Mesodermal cell (in vitro differentiated cells): ENCODE results near the gene RPS13. TPM values are rescaled to one million over a fixed set of nuclear protein-coding genes. Genes with fewer than 3 reads are reported as not detected.
"Not testable (repeated sequence)": the region's sequence is repeated elsewhere in the genome, so short reads cannot be mapped to it uniquely, and the experiment has no call there.

ENCODE experiments used
- H3K27ac ChIP-seq: 2 replicates; pipeline ENCODE4 v1.7.0; 2013; ENCODE audit warnings: mild to moderate bottlenecking, low read depth, low read length, moderate library complexity; ENCODE audit not compliant: severe bottlenecking
- H3K36me3 ChIP-seq: 2 replicates; pipeline ENCODE4 v1.7.1; 2013; ENCODE audit warnings: mild to moderate bottlenecking, low read length, moderate library complexity; ENCODE audit not compliant: control insufficient read depth, insufficient read depth
- H3K4me1 ChIP-seq: one replicate; pipeline ENCODE4 v1.7.1; 2013; ENCODE audit warnings: mild to moderate bottlenecking, low read length; ENCODE audit not compliant: insufficient read depth, control insufficient read depth, poor library complexity, severe bottlenecking
- H3K4me3 ChIP-seq: 2 replicates; pipeline ENCODE4 v1.7.0; 2013; ENCODE audit warnings: low read length, control low read depth, mild to moderate bottlenecking; ENCODE audit not compliant: insufficient read depth, poor library complexity, severe bottlenecking; ENCODE audit errors: extremely low read depth
- H3K9me3 ChIP-seq: 2 replicates; pipeline ENCODE4 v1.7.1; 2013; ENCODE audit warnings: mild to moderate bottlenecking, low read length, moderate library complexity; ENCODE audit not compliant: control insufficient read depth
- WGBS, 2 experiments: methylation state at CpG; one replicate each; pipeline ENCODE4 v1.1.5; 2013; ENCODE audit warnings: missing lambda C conversion rate in 2 of 2; ENCODE audit not compliant: insufficient coverage in 2 of 2; 5-methylcytosine and 5-hydroxymethylcytosine counted together
- polyA plus RNA-seq, 2 experiments: library from polyadenylated mRNA; stranded (reverse); fragments of 50-300 nt; gene quantifications; one replicate each; pipeline ENCODE4 v1.2.3, GENCODE V29; 2013

RPS13 gene
- polyA plus RNA-seq (2013, experiment 1 of 2) = 1,934 TPM
- 1,794 TPM for polyA plus RNA-seq (2013, experiment 2 of 2)

GRCh38 chr11:17077520-17078401 lies at the start of gene RPS13:
Gene RPS13 (minus strand): TSS chr11:17077667. CDS start chr11:17077641, 26 bp downstream.
- WGBS, 2 experiments = 5 to 6% methylated on average over 41 to 43 of the region's 55 CpGs
- Histone ChIP-seq H3K9me3 (no peaks in the 10 kb centered on the region), H3K27ac (peak within 1 kb of the TSS; percentile 87), H3K36me3 (peaks cover 38% of the 10 kb centered on the region), H3K4me1 (peaks cover 5% of the 10 kb centered on the region), H3K4me3 (peak within 1 kb of the TSS; percentile 94)

- H3K27ac ChIP-seq = no peak overlapping the region
- H3K4me3 ChIP-seq = no peak overlapping the region
- no peaks in the 10 kb centered on the region for H3K9me3 ChIP-seq
- no peaks in the 10 kb centered on the region for H3K4me1 ChIP-seq
- 100% methylated on average over 1 of the region's 2 CpGs; no CpG with 5 or more reads in 1 of the 2 experiments for WGBS, 2 experiments
- peaks cover 63% of the 10 kb centered on the region for H3K36me3 ChIP-seq
These were observed 44.5 kb upstream of the RPS13 start for GRCh38 chr11:17121981-17122380.

DNA sequence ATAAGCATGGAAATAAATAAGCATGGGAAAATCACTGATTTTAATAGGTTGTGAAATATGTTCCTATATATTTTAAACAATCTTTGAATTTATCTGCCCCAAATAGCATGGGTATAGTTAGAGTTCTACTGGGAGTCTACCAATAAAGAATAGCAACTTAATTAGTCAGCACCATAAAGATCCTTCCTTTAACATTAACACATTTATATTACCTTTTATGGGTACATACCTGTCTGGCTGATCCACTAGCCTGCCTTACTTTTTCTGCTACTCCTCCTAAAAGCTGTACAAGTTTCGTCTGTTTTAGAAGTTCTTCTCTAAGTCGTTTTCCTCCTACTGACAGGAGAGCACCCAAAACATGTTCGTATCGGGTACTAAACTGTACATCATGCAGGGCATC lies 39.8 kb upstream of the RPS13 start:
- peaks cover 60% of the 10 kb centered on the region for H3K36me3 ChIP-seq
- WGBS, 2 experiments = 97 to 100% methylated on average over 4 of the region's 4 CpGs
- H3K27ac ChIP-seq = no peak overlapping the region
- no peaks in the 10 kb centered on the region for H3K9me3 ChIP-seq
- H3K4me1 ChIP-seq = no peaks in the 10 kb centered on the region
- no peak overlapping the region for H3K4me3 ChIP-seq

DNA sequence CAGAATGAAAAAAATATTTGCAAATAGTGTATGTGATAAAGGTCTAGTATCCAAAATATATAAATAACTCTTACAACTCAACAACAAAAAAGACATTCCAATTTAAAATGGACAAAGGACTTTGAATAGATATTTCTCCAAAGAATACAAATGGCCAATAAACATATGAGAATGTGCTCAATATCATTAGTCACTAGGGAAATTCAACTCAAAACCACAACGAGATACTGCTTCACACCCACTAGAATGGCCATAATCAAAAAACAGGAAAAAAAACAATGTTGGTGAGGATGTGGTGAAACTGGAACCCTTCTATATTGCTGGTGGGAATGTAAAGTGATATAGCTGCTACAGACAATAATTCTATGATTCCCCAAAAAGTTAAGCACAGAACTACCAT lies 38.6 kb upstream of the RPS13 start:
- H3K4me1 ChIP-seq = no peaks in the 10 kb centered on the region
- no peaks in the 10 kb centered on the region for H3K9me3 ChIP-seq
- H3K4me3 ChIP-seq = no peak overlapping the region
- H3K27ac ChIP-seq = no peak overlapping the region
- WGBS, 2 experiments = no CpG with 5 or more reads among the region's 1 CpG
- peaks cover 66% of the 10 kb centered on the region for H3K36me3 ChIP-seq

DNA sequence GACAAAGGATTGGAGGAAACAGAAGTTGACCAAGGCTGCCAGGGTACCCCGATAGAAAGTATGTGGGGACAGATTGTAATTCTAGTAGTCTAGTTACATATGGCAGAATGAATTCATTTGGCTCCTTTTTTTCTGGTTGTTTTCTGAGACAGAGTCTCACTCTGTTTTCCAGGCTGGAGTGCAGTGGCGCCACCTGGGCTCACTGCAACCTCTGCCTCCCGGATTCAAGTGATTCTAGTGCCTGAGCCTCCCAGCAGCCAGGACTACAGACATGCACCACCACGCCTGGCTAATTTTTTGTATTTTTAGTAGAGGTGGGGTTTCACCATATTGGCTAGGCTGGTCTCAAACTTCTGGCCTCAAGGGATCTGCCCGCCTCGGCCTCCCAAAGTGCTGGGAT lies 30.3 kb upstream of the RPS13 start:
- not testable (repeated sequence) for H3K27ac ChIP-seq, H3K9me3 ChIP-seq, H3K4me1 ChIP-seq, H3K4me3 ChIP-seq
- WGBS, 2 experiments = 88 to 98% methylated on average over 4 to 5 of the region's 6 CpGs
- H3K36me3 ChIP-seq = peaks cover 94% of the 10 kb centered on the region

GRCh38 chr11:17105404-17106040 lies 28.1 kb upstream of the RPS13 start:
- not testable (repeated sequence) for H3K4me1 ChIP-seq, H3K4me3 ChIP-seq, H3K27ac ChIP-seq, H3K9me3 ChIP-seq
- 90 to 95% methylated on average over 4 of the region's 9 CpGs for WGBS, 2 experiments
- peaks cover 95% of the 10 kb centered on the region for H3K36me3 ChIP-seq

DNA sequence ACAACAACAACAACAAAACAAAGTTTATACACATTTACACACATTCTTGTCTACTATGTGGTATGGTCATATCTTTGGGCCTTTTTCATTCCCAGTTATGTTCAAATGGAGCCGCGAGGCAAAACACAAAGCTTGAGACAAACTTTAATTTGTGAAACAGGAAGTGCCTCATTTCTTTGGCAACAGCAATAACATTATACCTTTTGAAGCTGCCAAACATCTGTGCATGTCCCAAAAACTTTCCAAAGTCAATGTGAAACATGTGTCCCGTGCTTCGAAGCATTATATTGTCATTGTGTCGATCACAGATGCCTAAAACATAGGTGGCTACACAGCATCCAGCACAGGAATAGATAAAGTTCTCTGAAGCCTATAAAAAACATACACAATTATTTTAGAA lies 25.0 kb upstream of the RPS13 start:
- Histone ChIP-seq H3K4me1 (no peaks in the 10 kb centered on the region), H3K9me3 (no peaks in the 10 kb centered on the region), H3K4me3 (no peak overlapping the region), H3K36me3 (peaks cover 96% of the 10 kb centered on the region), H3K27ac (no peak overlapping the region)
- WGBS, 2 experiments = 95% methylated on average over 5 of the region's 5 CpGs; no CpG with 5 or more reads in 1 of the 2 experiments

DNA sequence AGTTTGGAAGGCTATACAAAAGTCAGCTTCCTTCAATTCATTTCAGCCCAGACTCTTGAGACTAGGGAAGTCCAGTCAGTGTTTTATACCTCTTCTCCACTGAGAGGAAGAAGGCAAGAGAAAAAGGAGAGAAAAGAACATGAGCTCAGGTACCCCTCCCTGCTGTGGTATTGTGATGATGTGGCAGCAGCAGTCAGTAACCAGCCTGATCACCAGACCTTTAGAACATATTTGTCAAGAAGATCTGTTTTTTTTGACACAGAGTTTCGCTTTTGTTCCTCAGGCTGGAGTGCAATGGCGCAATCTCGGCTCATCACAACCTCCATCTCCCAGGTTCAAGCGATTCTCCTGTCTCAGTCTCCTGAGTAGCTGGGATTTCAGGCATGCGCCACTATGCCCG lies 21.2 kb upstream of the RPS13 start:
- no peaks in the 10 kb centered on the region for H3K4me1 ChIP-seq
- no peak overlapping the region for H3K27ac ChIP-seq
- no peak overlapping the region for H3K4me3 ChIP-seq
- 96 to 100% methylated on average over 6 of the region's 6 CpGs for WGBS, 2 experiments
- no peaks in the 10 kb centered on the region for H3K9me3 ChIP-seq
- H3K36me3 ChIP-seq = peaks cover 94% of the 10 kb centered on the region

- Histone ChIP-seq H3K36me3 (peaks cover 94% of the 10 kb centered on the region), H3K9me3 (no peaks in the 10 kb centered on the region), H3K4me3 (no peak overlapping the region), H3K27ac (no peak overlapping the region), H3K4me1 (no peaks in the 10 kb centered on the region)
- 100% methylated on average over 1 of the region's 1 CpG for WGBS, 2 experiments
These were observed 20.6 kb upstream of the RPS13 start for GRCh38 chr11:17098038-17098437.

- H3K36me3 ChIP-seq = peaks cover 42% of the 10 kb centered on the region
- not testable (repeated sequence) for H3K27ac ChIP-seq, H3K4me1 ChIP-seq, H3K4me3 ChIP-seq, H3K9me3 ChIP-seq
- 89 to 97% methylated on average over 14 to 16 of the region's 16 CpGs for WGBS, 2 experiments
These were observed 8.5 kb upstream of the RPS13 start for GRCh38 chr11:17085976-17086375.

- Histone ChIP-seq H3K4me3 (peak overlapping the region; percentile 94), H3K27ac (peak overlapping the region; percentile 87)
These were observed 287 bp downstream of the RPS13 start for GRCh38 chr11:17077240-17077519.

More at GRCh38 chr11:17077240-17077519, 287 bp downstream of the RPS13 start:
- 1% methylated on average over 14 to 18 of the region's 20 CpGs for WGBS, 2 experiments
- peaks cover 5% of the 10 kb centered on the region for H3K4me1 ChIP-seq
- no peaks in the 10 kb centered on the region for H3K9me3 ChIP-seq
- peaks cover 38% of the 10 kb centered on the region for H3K36me3 ChIP-seq
